ENCODE results near the gene TMPRSS11B. TPM values are rescaled to one million over a fixed set of nuclear protein-coding genes. Genes with fewer than 3 reads are reported as not detected.

The TMPRSS11B gene
- polyA plus RNA-seq, 3 donors: not detected

- Mint-ChIP-seq H3K4me3 (no peak overlapping the region), H3K27me3 (ENCODE audit: low read depth in 3 of 3) (peaks cover 0 to 7% (median 0%) of the 10 kb centered on the region in 3 donors)
- intact Hi-C loops (cut with micrococcal nuclease): no loop called here
Measured at GRCh38 chr4:68257719-68258118, 12.2 kb upstream of the TMPRSS11B start.

GRCh38 chr4:68256284-68256683, 10.8 kb upstream of the TMPRSS11B start:
- no peaks in the 10 kb centered on the region for H3K36me3 ChIP-seq (replicated peaks in 1 of 2; ENCODE audit: control insufficient read depth in 1 of 2, insufficient read depth in 2 of 2, low read length in 2 of 2)
- no peak overlapping the region for H3K4me2 ChIP-seq (replicated peaks; ENCODE audit: extremely low read depth, low read length, poor library complexity, severe bottlenecking)
- no peaks in the 10 kb centered on the region for H3K9me3 ChIP-seq (replicated peaks in 1 of 2; ENCODE audit: control insufficient read depth in 1 of 2, insufficient read depth in 1 of 2, low read length in 2 of 2)
- Mint-ChIP-seq H3K36me3 (no peaks in the 10 kb centered on the region), H3K9me3 (peaks cover 0 to 2% (median 0%) of the 10 kb centered on the region in 7 donors), H3K27ac (no peak overlapping the region), H3K4me3 (no peak overlapping the region), H3K4me1 (no peaks in the 10 kb centered on the region), H3K27me3 (ENCODE audit: low read depth in 3 of 3) (peaks cover 0 to 7% (median 0%) of the 10 kb centered on the region in 3 donors)
- no peaks in the 10 kb centered on the region for H3K27me3 ChIP-seq (ENCODE audit: control insufficient read depth in 2 of 2, insufficient read depth in 2 of 2, low read length in 2 of 2)
- H3K27ac ChIP-seq (ENCODE audit: low read depth in 1 of 2, low read length in 2 of 2): no peak overlapping the region
- H3K79me2 ChIP-seq (ENCODE audit: insufficient read depth, low read length): no peaks in the 10 kb centered on the region
- H2AFZ ChIP-seq (ENCODE audit: insufficient read depth, low read depth, low read length, poor library complexity, severe bottlenecking): no peak overlapping the region
- H3K4me3 ChIP-seq (replicated peaks in 1 of 3; ENCODE audit: low read depth in 2 of 3, low read length in 3 of 3): no peak overlapping the region
- DNase-seq: no peak
- 75% methylated on average over 3 of the region's 3 CpGs for WGBS (ENCODE audit: insufficient coverage)
- H3K4me1 ChIP-seq (ENCODE audit: control insufficient read depth in 1 of 2, insufficient read depth in 2 of 2, low read length in 2 of 2): no peaks in the 10 kb centered on the region
- H3K9ac ChIP-seq (ENCODE audit: insufficient read depth, low read length, poor library complexity, severe bottlenecking): no peak overlapping the region
- TF ChIP-seq, protein P1, sequence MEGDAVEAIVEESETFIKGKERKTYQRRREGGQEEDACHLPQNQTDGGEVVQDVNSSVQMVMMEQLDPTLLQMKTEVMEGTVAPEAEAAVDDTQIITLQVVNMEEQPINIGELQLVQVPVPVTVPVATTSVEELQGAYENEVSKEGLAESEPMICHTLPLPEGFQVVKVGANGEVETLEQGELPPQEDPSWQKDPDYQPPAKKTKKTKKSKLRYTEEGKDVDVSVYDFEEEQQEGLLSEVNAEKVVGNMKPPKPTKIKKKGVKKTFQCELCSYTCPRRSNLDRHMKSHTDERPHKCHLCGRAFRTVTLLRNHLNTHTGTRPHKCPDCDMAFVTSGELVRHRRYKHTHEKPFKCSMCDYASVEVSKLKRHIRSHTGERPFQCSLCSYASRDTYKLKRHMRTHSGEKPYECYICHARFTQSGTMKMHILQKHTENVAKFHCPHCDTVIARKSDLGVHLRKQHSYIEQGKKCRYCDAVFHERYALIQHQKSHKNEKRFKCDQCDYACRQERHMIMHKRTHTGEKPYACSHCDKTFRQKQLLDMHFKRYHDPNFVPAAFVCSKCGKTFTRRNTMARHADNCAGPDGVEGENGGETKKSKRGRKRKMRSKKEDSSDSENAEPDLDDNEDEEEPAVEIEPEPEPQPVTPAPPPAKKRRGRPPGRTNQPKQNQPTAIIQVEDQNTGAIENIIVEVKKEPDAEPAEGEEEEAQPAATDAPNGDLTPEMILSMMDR (IDR thresholded peaks at IDR 0.05): no peak
- H4K20me1 ChIP-seq (ENCODE audit: insufficient read depth, low read length): no peaks in the 10 kb centered on the region
- intact Hi-C loops (cut with micrococcal nuclease): no loop called here

More at GRCh38 chr4:68257719-68258118, 12.2 kb upstream of the TMPRSS11B start:
- Histone ChIP-seq H3K27ac (ENCODE audit: low read depth in 1 of 2, low read length in 2 of 2) (no peak overlapping the region), H3K9ac (ENCODE audit: insufficient read depth, low read length, poor library complexity, severe bottlenecking) (no peak overlapping the region), H4K20me1 (ENCODE audit: insufficient read depth, low read length) (no peaks in the 10 kb centered on the region), H3K4me2 (replicated peaks; ENCODE audit: extremely low read depth, low read length, poor library complexity, severe bottlenecking) (no peak overlapping the region), H3K36me3 (replicated peaks in 1 of 2; ENCODE audit: control insufficient read depth in 1 of 2, insufficient read depth in 2 of 2, low read length in 2 of 2) (no peaks in the 10 kb centered on the region), H3K4me3 (replicated peaks in 1 of 3; ENCODE audit: low read depth in 2 of 3, low read length in 3 of 3) (no peak overlapping the region), H2AFZ (ENCODE audit: insufficient read depth, low read depth, low read length, poor library complexity, severe bottlenecking) (no peak overlapping the region), H3K79me2 (ENCODE audit: insufficient read depth, low read length) (no peaks in the 10 kb centered on the region), H3K27me3 (ENCODE audit: control insufficient read depth in 2 of 2, insufficient read depth in 2 of 2, low read length in 2 of 2) (no peaks in the 10 kb centered on the region), H3K9me3 (replicated peaks in 1 of 2; ENCODE audit: control insufficient read depth in 1 of 2, insufficient read depth in 1 of 2, low read length in 2 of 2) (no peaks in the 10 kb centered on the region), H3K4me1 (ENCODE audit: control insufficient read depth in 1 of 2, insufficient read depth in 2 of 2, low read length in 2 of 2) (no peaks in the 10 kb centered on the region)
- no peaks in the 10 kb centered on the region for H3K36me3 Mint-ChIP-seq
- TF ChIP-seq, protein P1 (IDR thresholded peaks at IDR 0.05): no peak
- DNase-seq: no peak
- H3K4me1 Mint-ChIP-seq: no peaks in the 10 kb centered on the region
- WGBS (ENCODE audit: insufficient coverage): no CpG with 5 or more reads among the region's 5 CpGs
- H3K9me3 Mint-ChIP-seq: peaks cover 0 to 2% (median 0%) of the 10 kb centered on the region in 7 donors
- H3K27ac Mint-ChIP-seq: no peak overlapping the region

Measured in CD14-positive monocyte (primary cell).